ELF-1 (cell line): ENCODE results near the gene CLGN.
A peak's percentile ranks its signal among the peaks of the same experiment; 100 is the strongest.
"Not testable (repeated sequence)": the region's sequence is repeated elsewhere in the genome, so short reads cannot be mapped to it uniquely, and the experiment has no call there.

Source experiments
- DNase-seq: peaks from one replicate; pipeline ENCODE4 v3.0.0-alpha.2; 2016; ENCODE audit warnings: low read depth, low spot score

Gene CLGN

GRCh38 chr4:140427106-140427918, at the start of gene CLGN:
Gene CLGN (minus strand): TSS chr4:140427648. CDS start chr4:140413078, 14,570 bp downstream.
- peak; percentile 91 for DNase-seq

- no peak for DNase-seq
These were observed 44.7 kb upstream of the CLGN start for GRCh38 chr4:140472156-140472555.

GRCh38 chr4:140469791-140470733, 42.6 kb upstream of the CLGN start:
- no peak for DNase-seq

- DNase-seq = no peak
These were observed 38.7 kb upstream of the CLGN start for GRCh38 chr4:140466146-140466545.

GRCh38 chr4:140463614-140464013, 36.2 kb upstream of the CLGN start:
- DNase-seq = no peak

- DNase-seq = no peak
These were observed 35.7 kb upstream of the CLGN start for GRCh38 chr4:140463182-140463581.

- no peak for DNase-seq
These were observed 22.9 kb upstream of the CLGN start for GRCh38 chr4:140450352-140450751.

- no peak for DNase-seq
These were observed 21.4 kb upstream of the CLGN start for GRCh38 chr4:140448830-140449229.

GRCh38 chr4:140448162-140448561, 20.7 kb upstream of the CLGN start:
- no peak for DNase-seq

- not testable (repeated sequence) for DNase-seq
These were observed 16.9 kb upstream of the CLGN start for GRCh38 chr4:140444347-140444746.

- DNase-seq = no peak
These were observed 12.2 kb upstream of the CLGN start for GRCh38 chr4:140439644-140440142.

- DNase-seq = no peak
These were observed 547 bp upstream of the CLGN start for GRCh38 chr4:140427919-140428471.

- peak; percentile 76 for DNase-seq
These were observed 790 bp downstream of the CLGN start for GRCh38 chr4:140426610-140427105.

GRCh38 chr4:140423106-140423505, 4.3 kb downstream of the CLGN start:
- DNase-seq = no peak

- peak; percentile 37 for DNase-seq
These were observed 14.1 kb downstream of the CLGN start for GRCh38 chr4:140413130-140413969.

- no peak for DNase-seq
These were observed 18.5 kb downstream of the CLGN start for GRCh38 chr4:140408974-140409373.

GRCh38 chr4:140406292-140406691, 21.2 kb downstream of the CLGN start:
- no peak for DNase-seq

- no peak for DNase-seq
These were observed 27.3 kb downstream of the CLGN start for GRCh38 chr4:140400111-140400510.

- DNase-seq = no peak
These were observed 31.8 kb downstream of the CLGN start for GRCh38 chr4:140395668-140396067.

- DNase-seq = no peak
These were observed 39.4 kb downstream of the CLGN start for GRCh38 chr4:140388015-140388414.

- DNase-seq = no peak
These were observed 44.7 kb downstream of the CLGN start for GRCh38 chr4:140382732-140383131.
